Measurements from ENCODE around the gene DOCK1.
"Not testable (repeated sequence)": the region's sequence is repeated elsewhere in the genome, so short reads cannot be mapped to it uniquely, and the experiment has no call there.

Gene DOCK1

GRCh38 chr10:126904818-126905701, at the start of gene DOCK1:
Gene DOCK1, plus strand, starts transcription at chr10:126905428. Its CDS starts 90 bp downstream, at chr10:126905518.
- Mint-ChIP-seq H3K9me3 (no peaks in the 10 kb centered on the region), H3K4me1 (no peaks in the 10 kb centered on the region), H3K4me3 (no peak within 1 kb of the TSS), H3K27ac (peak within 1 kb of the TSS; percentile 30), H3K27me3 (peaks cover 20% of the 10 kb centered on the region), H3K36me3 (no peaks in the 10 kb centered on the region)

GRCh38 chr10:126857178-126857806, 47.9 kb upstream of the DOCK1 start:
- Mint-ChIP-seq H3K27me3 (peaks cover 1% of the 10 kb centered on the region), H3K36me3 (no peaks in the 10 kb centered on the region), H3K4me1 (no peaks in the 10 kb centered on the region), H3K4me3 (no peak overlapping the region), H3K9me3 (no peaks in the 10 kb centered on the region), H3K27ac (no peak overlapping the region)

GRCh38 chr10:126867567-126868365, 37.5 kb upstream of the DOCK1 start:
- Mint-ChIP-seq H3K27ac (no peak overlapping the region), H3K4me1 (no peaks in the 10 kb centered on the region), H3K36me3 (no peaks in the 10 kb centered on the region), H3K27me3 (no peaks in the 10 kb centered on the region), H3K4me3 (no peak overlapping the region), H3K9me3 (peaks cover 5% of the 10 kb centered on the region)

DNA sequence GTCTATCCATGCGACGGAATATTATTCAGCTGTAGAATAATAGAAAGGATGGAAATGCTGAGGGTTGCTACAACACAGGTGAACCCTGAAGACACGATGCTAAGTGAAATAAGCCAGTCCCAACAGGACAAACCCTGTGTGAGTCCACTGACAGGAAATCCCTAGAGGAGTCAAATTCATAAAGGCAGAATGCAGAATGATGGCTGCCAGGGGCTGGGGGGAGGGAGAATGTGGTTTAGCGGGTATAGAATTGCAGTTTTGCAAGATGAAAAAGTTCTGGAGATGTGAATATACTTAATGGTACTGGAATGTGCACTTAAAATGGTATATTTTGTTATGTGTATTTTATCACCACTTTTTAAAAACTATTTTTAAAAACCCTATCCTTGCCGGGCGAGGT, 36.9 kb upstream of the DOCK1 start:
- Mint-ChIP-seq H3K4me3 (no peak overlapping the region), H3K4me1 (no peaks in the 10 kb centered on the region)

DNA sequence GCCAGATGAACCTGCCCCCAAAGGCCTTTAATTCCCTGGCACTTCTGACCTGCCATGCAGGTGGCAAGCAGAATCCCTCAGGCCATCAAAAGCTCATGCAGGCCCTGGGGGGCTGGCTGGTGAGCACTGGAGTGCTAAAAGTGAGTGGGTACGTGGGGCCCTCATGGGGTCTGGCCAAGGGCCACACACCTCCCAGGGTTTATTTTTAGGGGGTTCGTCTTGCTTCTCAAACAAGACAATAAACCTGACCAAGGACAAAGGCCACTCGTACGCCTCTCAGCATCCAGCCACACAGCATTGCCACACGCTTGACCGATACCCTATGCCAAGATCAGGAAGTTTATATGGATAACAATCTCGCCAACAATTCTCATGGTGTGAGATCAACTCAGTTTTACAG, 33.1 kb upstream of the DOCK1 start:
- Mint-ChIP-seq H3K27me3 (no peaks in the 10 kb centered on the region), H3K36me3 (no peaks in the 10 kb centered on the region), H3K4me1 (no peaks in the 10 kb centered on the region), H3K27ac (no peak overlapping the region), H3K9me3 (peaks cover 5% of the 10 kb centered on the region), H3K4me3 (no peak overlapping the region)

More for the DNA sequence above, 36.9 kb upstream of the DOCK1 start:
- Mint-ChIP-seq H3K27ac (no peak overlapping the region), H3K9me3 (peaks cover 5% of the 10 kb centered on the region), H3K36me3 (no peaks in the 10 kb centered on the region), H3K27me3 (no peaks in the 10 kb centered on the region)

DNA sequence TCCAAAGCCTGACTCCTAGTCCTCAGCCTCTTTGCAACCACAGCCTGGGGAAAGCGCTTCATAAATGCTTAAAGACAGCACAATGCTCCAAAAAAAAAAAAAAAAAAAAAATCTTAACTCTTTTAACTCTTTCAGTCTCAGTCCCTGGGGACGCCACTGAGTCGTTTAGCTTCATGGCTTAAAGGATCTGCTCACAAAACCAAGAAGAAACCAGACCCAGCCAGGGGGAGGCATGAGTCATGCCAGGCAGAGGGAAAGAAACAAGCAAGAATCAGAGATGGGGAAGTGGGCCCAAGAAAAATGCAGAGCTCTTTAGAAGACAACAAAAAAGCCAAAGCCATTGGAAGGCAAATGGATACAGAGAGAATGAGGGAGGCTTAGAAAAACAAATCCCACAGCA, 32.5 kb upstream of the DOCK1 start:
- Mint-ChIP-seq H3K36me3 (no peaks in the 10 kb centered on the region), H3K9me3 (peaks cover 5% of the 10 kb centered on the region), H3K4me1 (no peaks in the 10 kb centered on the region), H3K27me3 (no peaks in the 10 kb centered on the region), H3K27ac (no peak overlapping the region), H3K4me3 (no peak overlapping the region)

GRCh38 chr10:126876456-126876855, 28.8 kb upstream of the DOCK1 start:
- Mint-ChIP-seq H3K27ac (no peak overlapping the region), H3K4me3 (no peak overlapping the region), H3K4me1 (no peaks in the 10 kb centered on the region), H3K27me3 (peaks cover 4% of the 10 kb centered on the region), H3K36me3 (no peaks in the 10 kb centered on the region), H3K9me3 (peaks cover 8% of the 10 kb centered on the region)

DNA sequence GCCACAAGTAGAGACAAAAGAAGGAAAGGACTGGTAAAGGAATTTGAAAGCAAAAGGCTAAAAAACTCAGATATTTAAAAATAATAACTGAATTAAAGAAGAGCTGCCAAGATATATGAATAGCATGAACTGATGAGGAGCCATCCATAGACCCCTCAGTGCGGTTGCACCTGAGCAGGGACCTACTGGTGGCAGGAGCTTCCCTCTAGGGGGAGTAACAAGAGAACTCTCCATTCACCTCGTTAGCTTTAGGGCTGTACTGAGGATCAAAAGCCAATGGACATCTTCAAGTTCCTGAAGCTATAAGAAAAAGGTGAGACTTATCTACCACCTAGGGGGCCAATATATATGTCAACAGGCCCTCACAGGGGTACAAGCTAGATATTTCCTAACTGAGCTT, 27.8 kb upstream of the DOCK1 start:
- no peaks in the 10 kb centered on the region for H3K36me3 Mint-ChIP-seq
- peaks cover 4% of the 10 kb centered on the region for H3K27me3 Mint-ChIP-seq
- no peak overlapping the region for H3K27ac Mint-ChIP-seq
- no peaks in the 10 kb centered on the region for H3K4me1 Mint-ChIP-seq
- peaks cover 8% of the 10 kb centered on the region for H3K9me3 Mint-ChIP-seq
- no peak overlapping the region for H3K4me3 Mint-ChIP-seq

- H3K4me3 Mint-ChIP-seq = no peak overlapping the region
- H3K9me3 Mint-ChIP-seq = peaks cover 8% of the 10 kb centered on the region
- H3K36me3 Mint-ChIP-seq = no peaks in the 10 kb centered on the region
- H3K4me1 Mint-ChIP-seq = no peaks in the 10 kb centered on the region
- no peak overlapping the region for H3K27ac Mint-ChIP-seq
- peaks cover 4% of the 10 kb centered on the region for H3K27me3 Mint-ChIP-seq
Measured at GRCh38 chr10:126878594-126878993, 26.6 kb upstream of the DOCK1 start.

DNA sequence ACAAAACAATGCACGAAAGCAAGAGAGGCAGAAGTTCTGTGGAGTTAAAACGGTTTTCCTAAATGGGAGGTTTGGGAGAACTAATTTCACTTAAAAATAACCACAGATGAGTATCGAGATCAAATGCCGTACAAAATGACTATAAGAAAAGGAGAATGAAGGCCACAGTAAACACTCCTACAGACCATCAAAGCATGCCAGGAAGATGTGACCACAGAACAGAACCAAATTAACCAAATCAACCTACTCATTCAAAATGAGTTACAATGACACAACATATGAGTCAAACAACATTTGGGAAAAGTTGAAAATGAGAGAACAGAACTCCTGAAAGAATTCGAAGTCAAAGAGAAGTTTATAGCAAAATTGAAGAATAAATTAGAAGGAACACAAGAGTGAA, 24.3 kb upstream of the DOCK1 start:
- H3K9me3 Mint-ChIP-seq = peaks cover 8% of the 10 kb centered on the region
- H3K4me1 Mint-ChIP-seq = no peaks in the 10 kb centered on the region
- no peak overlapping the region for H3K4me3 Mint-ChIP-seq
- no peaks in the 10 kb centered on the region for H3K36me3 Mint-ChIP-seq
- H3K27me3 Mint-ChIP-seq = peaks cover 4% of the 10 kb centered on the region
- H3K27ac Mint-ChIP-seq = no peak overlapping the region

DNA sequence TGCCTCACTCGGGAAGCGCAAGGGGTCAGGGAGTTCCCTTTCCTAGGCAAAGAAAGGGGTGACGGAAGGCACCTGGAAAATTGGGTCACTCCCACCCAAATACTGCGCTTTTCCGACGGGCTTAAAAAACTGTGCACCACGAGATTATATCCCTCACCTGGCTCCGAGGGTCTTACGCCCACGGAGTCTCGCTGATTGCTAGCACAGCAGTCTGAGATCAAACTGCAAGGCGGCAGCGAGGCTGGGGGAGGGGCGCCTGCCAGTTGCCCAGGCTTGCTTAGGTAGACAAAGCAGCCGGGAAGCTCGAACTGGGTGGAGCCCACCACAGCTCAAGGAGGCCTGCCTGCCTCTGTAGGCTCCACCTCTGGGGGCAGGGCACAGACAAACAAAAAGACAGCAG, 23.2 kb upstream of the DOCK1 start:
- H3K9me3 Mint-ChIP-seq, H3K36me3 Mint-ChIP-seq, H3K4me1 Mint-ChIP-seq, H3K27ac Mint-ChIP-seq, H3K4me3 Mint-ChIP-seq, H3K27me3 Mint-ChIP-seq: not testable (repeated sequence)

GRCh38 chr10:126888436-126888835, 16.8 kb upstream of the DOCK1 start:
- H3K27ac Mint-ChIP-seq, H3K27me3 Mint-ChIP-seq, H3K36me3 Mint-ChIP-seq, H3K4me3 Mint-ChIP-seq, H3K4me1 Mint-ChIP-seq, H3K9me3 Mint-ChIP-seq: not testable (repeated sequence)

- Mint-ChIP-seq H3K4me1 (no peaks in the 10 kb centered on the region), H3K9me3 (no peaks in the 10 kb centered on the region), H3K4me3 (no peak overlapping the region), H3K36me3 (no peaks in the 10 kb centered on the region), H3K27me3 (no peaks in the 10 kb centered on the region), H3K27ac (no peak overlapping the region)
Measured at GRCh38 chr10:126889421-126889820, 15.8 kb upstream of the DOCK1 start.

GRCh38 chr10:126890797-126891196, 14.4 kb upstream of the DOCK1 start:
- not testable (repeated sequence) for H3K27ac Mint-ChIP-seq, H3K4me1 Mint-ChIP-seq, H3K36me3 Mint-ChIP-seq, H3K9me3 Mint-ChIP-seq, H3K4me3 Mint-ChIP-seq, H3K27me3 Mint-ChIP-seq

- H3K27me3 Mint-ChIP-seq = no peaks in the 10 kb centered on the region
Measured at GRCh38 chr10:126892226-126893175, 12.7 kb upstream of the DOCK1 start.

More at GRCh38 chr10:126892226-126893175, 12.7 kb upstream of the DOCK1 start:
- H3K4me3 Mint-ChIP-seq = no peak overlapping the region
- H3K27ac Mint-ChIP-seq = no peak overlapping the region
- H3K9me3 Mint-ChIP-seq = no peaks in the 10 kb centered on the region
- no peaks in the 10 kb centered on the region for H3K4me1 Mint-ChIP-seq
- H3K36me3 Mint-ChIP-seq = no peaks in the 10 kb centered on the region
